GM21528 (cell line): ENCODE measurements around the gene ETNK2.

ENCODE experiments used
- ATAC-seq: cut with Tn5 transposase; IDR thresholded peaks from one replicate; pipeline ENCODE4 v1.9.1; 2021; ENCODE audit warnings: mild to moderate bottlenecking, moderate library complexity; ENCODE audit not compliant: unreplicated experiment, low FRiP score

Gene ETNK2

GRCh38 chr1:204151552-204152309, at the start of gene ETNK2:
ETNK2 (minus strand) TSS chr1:204152044; CDS start chr1:204151852, 192 bp downstream.
- ATAC-seq: no peak

- ATAC-seq: no peak
Observed at GRCh38 chr1:204201348-204202040, 49.6 kb upstream of the ETNK2 start.

GRCh38 chr1:204199579-204199978, 47.7 kb upstream of the ETNK2 start:
- ATAC-seq: no peak

GRCh38 chr1:204198348-204199340, 46.8 kb upstream of the ETNK2 start:
- ATAC-seq: no peak

GRCh38 chr1:204197068-204197467, 45.2 kb upstream of the ETNK2 start:
- no peak for ATAC-seq

GRCh38 chr1:204196068-204196795, 44.4 kb upstream of the ETNK2 start, which contains the start of gene KISS1:
KISS1 (minus strand) TSS chr1:204196491; CDS start chr1:204192876, 3,615 bp downstream.
- ATAC-seq: no peak

- ATAC-seq: no peak
Observed at GRCh38 chr1:204194771-204195170, 42.9 kb upstream of the ETNK2 start.

GRCh38 chr1:204194080-204194479, 42.2 kb upstream of the ETNK2 start:
- ATAC-seq: no peak

GRCh38 chr1:204192589-204193352, 40.9 kb upstream of the ETNK2 start:
- ATAC-seq: no peak

GRCh38 chr1:204192046-204192445, 40.2 kb upstream of the ETNK2 start:
- no peak for ATAC-seq

GRCh38 chr1:204191456-204191855, 39.6 kb upstream of the ETNK2 start:
- no peak for ATAC-seq

- no peak for ATAC-seq
Observed at GRCh38 chr1:204190212-204191211, 38.7 kb upstream of the ETNK2 start.

GRCh38 chr1:204188959-204189639, 37.3 kb upstream of the ETNK2 start:
- ATAC-seq: no peak

GRCh38 chr1:204186597-204186996, 34.8 kb upstream of the ETNK2 start:
- ATAC-seq: no peak

- ATAC-seq: no peak
Observed at GRCh38 chr1:204181116-204181515, 29.3 kb upstream of the ETNK2 start.

GRCh38 chr1:204180133-204180532, 28.3 kb upstream of the ETNK2 start:
- no peak for ATAC-seq

GRCh38 chr1:204178487-204179281, 26.8 kb upstream of the ETNK2 start:
- ATAC-seq: no peak
